KOPT-K1 (cell line): ENCODE results near the gene UGT1A4.
"Not testable (repeated sequence)": the region's sequence is repeated elsewhere in the genome, so short reads cannot be mapped to it uniquely, and the experiment has no call there.

Experiments
- H3K27ac ChIP-seq: fragments of 200-600 bp; sonication (generic); 2 replicates; pipeline ENCODE4 v1.5.1; 2016; ENCODE audit warnings: antibody characterized with exemption, mild to moderate bottlenecking, low read depth, low read length; ENCODE audit not compliant: poor library complexity, severe bottlenecking
- H3K36me3 ChIP-seq: fragments of 200-600 bp; sonication (generic); 2 replicates; pipeline ENCODE4 v1.5.1; 2017; ENCODE audit warnings: antibody characterized with exemption, mild to moderate bottlenecking, low read length, moderate library complexity; ENCODE audit not compliant: insufficient read depth
- H3K9me3 ChIP-seq: fragments of 200-600 bp; sonication (generic); 2 replicates; pipeline ENCODE4 v1.5.1; 2017; ENCODE audit warnings: antibody characterized with exemption, low read length, mild to moderate bottlenecking; ENCODE audit not compliant: insufficient read depth, poor library complexity, severe bottlenecking

The UGT1A4 gene

DNA sequence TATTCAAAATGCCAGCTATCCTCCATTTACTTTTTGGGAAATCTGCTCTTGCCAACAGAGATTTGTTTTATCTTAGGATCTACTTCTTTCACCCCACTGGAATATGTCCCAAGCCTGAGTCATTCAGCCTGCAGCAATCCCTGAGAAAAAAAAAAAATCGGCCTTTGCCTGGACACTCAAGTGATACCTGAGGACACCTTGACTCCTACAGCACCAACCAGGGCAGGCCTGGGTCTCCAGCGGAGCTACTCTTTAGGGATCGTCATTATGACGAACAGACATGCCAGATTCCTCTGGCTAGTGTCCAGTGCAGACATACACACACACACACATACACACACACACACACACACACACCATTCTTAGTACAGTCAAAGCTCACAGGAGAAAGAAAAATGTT, 28.1 kb upstream of the UGT1A4 start:
- H3K36me3 ChIP-seq: no peaks in the 10 kb centered on the region
- H3K27ac ChIP-seq: no peak overlapping the region
- no peaks in the 10 kb centered on the region for H3K9me3 ChIP-seq

DNA sequence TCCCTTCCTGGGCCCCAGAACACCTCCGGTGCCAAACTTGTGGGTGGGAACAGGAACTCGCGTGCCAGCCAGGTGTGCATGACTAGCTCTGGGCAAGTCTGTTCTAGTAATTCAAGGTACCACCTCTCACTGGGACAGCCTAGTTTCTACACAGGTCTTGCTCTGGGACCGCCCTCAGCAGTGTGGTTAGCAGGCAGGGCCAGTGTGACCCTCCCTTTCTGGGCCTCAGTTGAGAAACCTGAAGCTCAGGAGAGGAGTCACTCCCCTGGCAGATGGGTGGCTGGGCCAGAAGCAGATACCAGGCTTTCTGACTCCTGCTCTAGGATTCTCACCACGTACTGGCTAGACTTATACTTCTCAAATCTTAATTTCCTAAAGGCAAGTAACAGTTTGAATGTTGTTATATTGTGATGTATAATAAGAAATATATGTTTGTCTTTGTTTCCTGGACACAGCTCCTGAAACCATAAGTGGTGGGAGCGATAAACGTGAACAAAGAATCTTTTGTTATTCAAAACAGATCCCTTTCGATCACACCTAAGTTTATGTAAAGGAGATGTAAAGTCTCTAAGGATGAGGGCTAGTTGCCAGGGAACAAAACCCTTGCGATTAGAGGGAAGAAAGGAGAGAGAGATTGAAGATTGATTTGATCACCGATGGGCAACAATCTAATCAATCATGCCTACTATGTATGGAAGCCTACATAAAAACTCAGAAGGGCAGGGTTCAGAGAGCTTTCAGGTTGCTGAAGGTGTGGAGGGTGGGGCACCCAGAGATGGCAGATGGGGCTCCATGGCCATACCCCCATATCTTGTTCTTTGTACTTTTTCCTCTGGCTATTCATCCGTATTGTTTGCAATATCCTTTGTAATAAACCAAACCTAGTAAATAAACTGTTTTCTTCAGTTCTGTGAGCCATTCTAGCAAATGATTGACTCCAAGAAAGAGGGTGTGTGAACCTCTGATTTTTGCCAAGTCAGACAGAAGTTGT, 26.8 kb upstream of the UGT1A4 start:
- H3K36me3 ChIP-seq: no peaks in the 10 kb centered on the region
- no peaks in the 10 kb centered on the region for H3K9me3 ChIP-seq
- H3K27ac ChIP-seq: no peak overlapping the region

DNA sequence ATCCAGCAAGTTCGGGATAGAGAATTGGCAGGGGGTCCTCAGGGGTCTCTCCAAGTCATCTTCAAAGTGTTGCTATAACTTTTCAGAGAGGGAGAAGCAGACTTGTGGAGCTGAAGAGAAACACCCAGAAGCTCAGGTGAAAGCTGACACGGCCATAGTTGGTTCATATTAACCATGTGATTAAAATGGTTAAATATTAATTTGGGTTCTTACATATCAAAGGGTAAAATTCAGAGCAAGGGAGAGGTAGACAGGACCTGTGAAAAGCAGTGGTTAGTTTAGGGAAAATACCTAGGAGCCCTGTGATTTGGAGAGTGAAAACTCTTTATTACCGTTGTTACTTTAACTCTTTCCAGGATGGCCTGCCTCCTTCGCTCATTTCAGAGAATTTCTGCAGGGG, 25.9 kb upstream of the UGT1A4 start, which contains the start of gene UGT1A6:
TSS of gene UGT1A6 (plus strand) at position 243 of the 400 bp plus-strand sequence. CDS start at position 358, 115 bp downstream.
- no peaks in the 10 kb centered on the region for H3K9me3 ChIP-seq
- H3K27ac ChIP-seq: no peak within 1 kb of the TSS
- H3K36me3 ChIP-seq: no peaks in the 10 kb centered on the region

DNA sequence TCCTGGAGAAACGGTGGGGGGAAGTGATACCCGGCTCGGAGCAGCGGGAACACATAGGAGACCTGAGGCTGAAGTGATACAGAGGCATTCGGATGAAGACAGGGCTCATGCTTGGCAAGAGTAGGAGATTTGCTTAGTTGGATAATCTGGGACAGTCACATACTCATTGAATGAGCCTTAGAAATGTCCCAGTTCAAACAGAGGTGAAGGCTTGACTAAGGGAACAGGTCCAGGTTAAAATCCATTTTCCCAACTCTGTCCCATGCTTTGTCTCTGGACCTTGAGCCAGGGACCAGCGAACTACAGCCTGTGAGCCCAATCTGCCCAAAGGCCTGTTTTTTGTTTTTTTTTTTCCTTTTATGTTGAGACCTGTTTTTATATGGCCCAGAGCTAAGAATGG, 24.6 kb upstream of the UGT1A4 start:
- Histone ChIP-seq H3K9me3 (no peaks in the 10 kb centered on the region), H3K36me3 (no peaks in the 10 kb centered on the region), H3K27ac (no peak overlapping the region)

DNA sequence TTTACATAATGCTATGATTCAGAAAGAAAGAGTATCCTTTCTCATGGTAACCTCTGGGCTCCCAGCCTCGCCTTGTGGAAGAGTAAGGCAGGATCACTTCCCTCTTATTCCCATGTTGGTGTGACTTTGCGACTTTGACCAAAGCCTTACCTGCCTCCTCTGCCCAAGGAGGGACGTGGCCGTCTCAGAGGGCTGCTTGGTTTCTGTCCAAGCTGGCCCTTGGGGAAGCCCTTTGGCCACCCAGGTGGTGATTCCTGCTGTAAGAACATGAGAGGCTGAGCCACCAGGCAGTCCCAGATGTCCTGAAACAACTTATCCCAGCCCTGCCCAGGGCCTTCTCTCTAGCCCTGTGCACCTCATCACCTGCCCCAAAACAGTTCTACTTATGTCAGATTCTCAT, 19.8 kb upstream of the UGT1A4 start:
- Histone ChIP-seq H3K36me3 (no peaks in the 10 kb centered on the region), H3K27ac (no peak overlapping the region), H3K9me3 (no peaks in the 10 kb centered on the region)

DNA sequence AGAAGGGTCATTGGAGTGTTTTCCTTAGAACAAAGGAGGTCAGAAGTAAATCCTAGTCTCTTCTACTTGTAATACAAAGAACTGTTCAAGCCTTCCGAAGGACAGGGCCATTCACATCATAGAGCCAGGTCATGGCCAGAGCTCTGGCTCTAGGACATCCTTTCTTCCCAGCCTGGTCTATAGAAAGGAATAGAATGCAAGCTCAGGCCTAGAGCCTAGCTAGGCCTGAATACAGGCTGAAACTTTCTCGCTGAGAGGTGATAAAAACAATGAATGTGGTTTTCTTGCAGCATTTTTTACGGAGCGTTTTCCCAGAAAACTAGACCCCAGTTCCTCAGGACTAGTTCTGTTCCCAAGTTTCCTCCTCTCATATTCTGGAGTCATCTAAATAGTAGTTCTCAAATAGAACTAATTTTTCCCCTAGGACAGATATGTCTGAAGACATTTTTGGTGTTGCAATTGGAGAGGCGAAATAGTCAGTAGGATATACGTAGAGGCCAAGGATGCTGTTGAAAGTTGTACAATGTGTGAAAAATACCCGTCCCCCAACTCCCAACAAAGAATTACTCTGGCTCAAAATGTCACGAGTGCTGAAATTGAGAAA, 19.0 kb upstream of the UGT1A4 start:
- Histone ChIP-seq H3K27ac (no peak overlapping the region), H3K9me3 (no peaks in the 10 kb centered on the region), H3K36me3 (no peaks in the 10 kb centered on the region)

DNA sequence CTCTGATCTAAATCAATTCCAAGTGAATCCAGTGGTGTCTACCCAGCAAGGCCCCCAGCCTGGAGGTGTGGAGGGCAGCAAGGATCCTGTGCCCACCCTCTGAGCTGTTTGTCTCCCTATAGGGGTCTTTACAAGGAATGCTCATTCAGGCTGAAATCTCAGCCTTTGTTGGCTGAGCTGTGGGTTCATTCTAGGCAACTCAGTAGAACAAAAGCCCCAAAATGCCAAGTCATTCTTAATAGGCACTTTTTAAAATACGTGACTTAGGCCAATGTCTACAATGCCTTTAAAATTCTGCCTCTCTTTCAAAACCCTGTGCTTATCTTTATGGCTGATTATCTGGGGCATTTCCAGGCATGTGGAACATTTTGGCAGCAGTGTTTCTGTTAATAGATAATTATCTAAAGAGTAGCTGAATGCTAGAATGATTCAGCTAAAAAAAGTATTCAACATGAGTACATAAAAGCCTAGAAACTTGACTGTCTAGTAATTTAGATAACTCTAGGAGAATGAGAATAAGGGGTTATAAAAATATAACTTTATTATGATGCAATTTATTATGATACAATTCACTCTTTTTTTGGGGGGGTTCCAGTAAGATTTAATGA, 18.4 kb upstream of the UGT1A4 start:
- Histone ChIP-seq H3K36me3 (no peaks in the 10 kb centered on the region), H3K27ac (no peak overlapping the region), H3K9me3 (no peaks in the 10 kb centered on the region)

DNA sequence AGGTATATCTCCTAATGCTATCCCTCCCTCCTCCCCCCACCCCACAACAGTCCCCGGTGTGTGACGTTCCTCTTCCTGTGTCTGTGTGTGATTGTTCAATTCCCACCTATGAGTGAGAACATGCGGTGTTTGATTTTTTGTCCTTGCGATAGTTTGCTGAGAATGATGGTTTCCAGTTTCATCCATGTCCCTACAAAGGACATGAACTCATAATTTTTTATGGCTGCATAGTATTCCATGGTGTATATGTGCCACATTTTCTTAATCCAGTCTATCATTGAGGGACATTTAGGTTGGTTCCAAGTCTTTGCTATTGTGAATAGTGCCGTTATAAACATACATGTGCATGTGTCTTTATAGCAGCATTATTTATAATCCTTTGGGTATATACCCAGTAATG, 17.7 kb upstream of the UGT1A4 start:
- H3K9me3 ChIP-seq, H3K27ac ChIP-seq, H3K36me3 ChIP-seq: not testable (repeated sequence)

DNA sequence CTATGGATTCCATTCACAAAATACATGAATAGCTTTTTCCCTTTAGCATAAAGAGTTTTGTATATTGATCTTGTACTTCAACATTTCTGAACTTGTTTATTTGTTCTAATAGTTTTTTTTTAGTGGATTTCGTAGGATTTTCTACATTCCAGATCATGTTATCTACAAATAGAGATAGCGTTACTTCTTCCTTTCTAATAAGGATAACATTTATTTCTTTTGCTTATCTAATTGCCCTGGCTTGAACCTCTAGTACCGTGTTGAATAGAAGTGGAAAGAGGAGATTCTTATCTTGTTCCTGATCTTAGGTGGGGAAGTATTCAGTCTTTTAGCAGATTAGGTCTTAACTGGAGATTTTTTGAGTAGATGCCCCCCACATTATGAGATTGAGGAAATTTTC, 16.3 kb upstream of the UGT1A4 start:
- Histone ChIP-seq H3K36me3 (no peaks in the 10 kb centered on the region), H3K27ac (no peak overlapping the region), H3K9me3 (no peaks in the 10 kb centered on the region)

DNA sequence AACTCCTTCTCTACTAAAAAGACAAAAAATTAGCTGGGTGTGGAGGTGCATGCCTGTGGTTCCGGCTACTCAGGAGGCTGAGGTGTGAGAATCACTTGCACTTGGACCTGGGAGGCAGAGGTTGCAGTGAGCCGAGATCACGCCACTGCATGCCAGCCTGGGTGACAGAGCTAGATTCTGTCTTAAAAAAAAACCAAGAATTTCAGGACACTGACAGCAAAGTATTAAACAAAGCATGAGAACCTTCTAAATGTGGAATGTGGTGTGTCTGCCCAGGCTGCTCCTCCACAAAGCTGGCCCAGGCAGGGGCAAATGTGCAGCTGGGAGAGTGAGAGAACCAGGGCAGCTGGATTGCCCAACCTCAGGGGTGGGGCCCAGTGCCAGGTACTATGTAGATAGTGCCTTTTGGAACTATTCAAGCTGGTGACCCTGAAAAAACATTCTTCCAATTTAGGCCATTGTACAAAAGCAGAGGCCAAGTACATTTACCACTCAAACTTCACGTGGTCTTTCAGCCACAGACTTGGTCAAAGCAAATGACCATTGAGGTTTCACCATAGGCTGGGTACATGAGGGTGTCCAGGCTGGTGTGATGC, 12.5 kb upstream of the UGT1A4 start:
- Histone ChIP-seq H3K9me3 (no peaks in the 10 kb centered on the region), H3K27ac (no peak overlapping the region), H3K36me3 (no peaks in the 10 kb centered on the region)

DNA sequence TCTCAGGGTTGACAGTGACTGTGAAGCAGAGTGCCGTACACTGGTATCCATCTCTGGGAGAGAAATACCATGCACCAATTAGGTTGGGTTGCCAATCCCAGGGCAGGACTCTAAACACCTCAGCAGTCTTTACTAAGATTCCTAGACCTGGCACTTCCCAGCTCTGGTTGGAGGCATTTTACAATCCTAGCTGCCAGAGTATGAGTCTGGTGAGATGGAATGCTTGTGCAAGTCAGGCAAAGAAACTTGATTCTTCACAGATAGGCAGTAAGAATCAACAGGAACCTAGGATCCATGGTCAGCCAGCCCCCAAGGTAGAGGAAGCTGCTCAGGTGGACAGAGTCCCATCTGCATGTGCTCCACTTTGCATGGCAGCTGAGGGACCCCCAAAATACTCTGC, 11.8 kb upstream of the UGT1A4 start:
- Histone ChIP-seq H3K36me3 (no peaks in the 10 kb centered on the region), H3K9me3 (no peaks in the 10 kb centered on the region), H3K27ac (no peak overlapping the region)

DNA sequence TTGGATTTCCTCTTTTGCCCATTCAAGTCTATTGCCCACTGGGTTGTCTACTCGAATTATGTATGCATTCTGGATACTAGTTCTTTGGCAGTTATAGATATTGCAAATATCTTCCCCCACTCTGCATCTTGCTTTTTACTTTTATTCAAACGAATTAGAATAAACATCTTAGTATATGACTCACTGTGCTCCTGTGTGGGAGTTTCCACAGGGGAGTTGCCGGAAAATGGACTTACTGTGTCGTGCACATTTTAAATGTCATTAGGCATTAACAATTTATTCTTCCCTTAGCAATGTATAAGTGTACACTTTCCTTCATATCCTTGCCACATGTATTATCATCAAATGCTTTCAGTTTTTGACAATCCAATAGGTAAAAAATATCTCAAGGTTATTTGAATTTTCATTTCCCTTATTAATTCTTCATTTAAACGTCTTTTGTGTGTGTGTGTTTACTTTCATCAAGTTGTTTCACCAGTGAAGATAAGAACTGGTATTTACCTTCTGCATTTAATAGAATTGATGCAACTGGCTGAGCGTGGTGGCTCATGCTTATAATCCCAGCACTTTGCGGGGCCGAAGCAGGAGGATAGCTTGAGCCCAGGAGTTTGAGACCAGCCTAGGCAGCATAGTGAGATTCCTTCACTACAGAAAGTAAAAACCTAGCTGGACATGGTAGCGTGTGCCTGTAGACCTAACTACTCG, 10.4 kb upstream of the UGT1A4 start:
- no peaks in the 10 kb centered on the region for H3K36me3 ChIP-seq
- no peaks in the 10 kb centered on the region for H3K9me3 ChIP-seq
- no peak overlapping the region for H3K27ac ChIP-seq

DNA sequence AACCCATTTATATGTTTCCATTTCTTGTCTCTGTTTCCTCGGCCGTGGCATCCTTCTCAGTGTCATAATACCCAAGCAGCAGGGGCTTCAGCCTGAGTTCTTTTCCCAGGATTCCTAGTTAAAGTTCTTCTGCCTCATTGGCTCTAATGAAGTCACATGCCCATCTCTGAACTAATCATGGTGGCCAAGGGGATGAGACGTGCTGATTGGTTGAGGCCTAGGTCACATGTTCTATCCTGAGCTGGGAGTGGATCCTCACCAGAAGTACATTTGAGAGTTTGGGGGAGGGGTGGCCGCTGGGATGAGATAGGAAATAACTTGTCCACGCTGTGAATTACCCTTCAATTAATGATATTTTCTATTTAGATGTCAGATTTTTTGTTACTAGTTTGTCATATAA, 9.6 kb upstream of the UGT1A4 start:
- Histone ChIP-seq H3K36me3 (no peaks in the 10 kb centered on the region), H3K27ac (no peak overlapping the region), H3K9me3 (no peaks in the 10 kb centered on the region)

DNA sequence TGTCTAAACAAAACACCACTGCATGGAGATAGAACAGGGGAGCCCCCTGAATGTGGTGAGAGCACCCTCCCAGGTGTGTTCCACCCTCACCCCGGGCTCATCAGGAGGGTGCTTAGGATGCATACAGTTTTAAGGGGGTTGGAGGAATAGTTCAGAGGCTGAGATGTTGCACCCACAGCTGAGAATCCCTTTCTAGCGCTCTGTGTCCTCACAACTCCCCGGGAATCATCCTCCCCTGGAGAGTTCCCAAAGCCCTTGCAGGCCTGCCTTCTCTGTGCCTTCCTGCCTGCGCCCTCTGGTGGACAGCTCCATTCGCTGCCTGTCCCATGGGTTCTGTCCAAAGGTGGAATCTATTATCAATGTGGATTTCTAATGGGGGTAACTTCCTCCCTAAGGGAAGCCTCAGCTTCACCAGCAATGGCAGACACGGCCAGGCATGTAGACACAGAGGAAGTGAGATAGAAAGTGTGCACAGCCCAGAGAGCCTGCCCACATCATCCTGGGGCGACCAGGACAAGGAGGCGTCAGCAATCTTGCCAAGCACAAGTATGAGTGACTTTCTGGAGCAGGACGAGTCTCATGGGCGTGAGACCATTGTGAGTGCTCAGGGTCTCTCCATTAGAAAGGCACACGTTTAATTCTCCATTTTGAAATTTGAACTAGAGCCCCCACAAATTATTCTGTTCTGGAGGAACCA, 7.1 kb upstream of the UGT1A4 start:
- no peak overlapping the region for H3K27ac ChIP-seq
- no peaks in the 10 kb centered on the region for H3K9me3 ChIP-seq
- H3K36me3 ChIP-seq: no peaks in the 10 kb centered on the region
